ENCODE results near the gene NDUFC2. TPM values are rescaled to one million over a fixed set of nuclear protein-coding genes. Genes with fewer than 3 reads are reported as not detected.

Gene NDUFC2
- total and polyA plus RNA-seq, 2 of the 13 experiments (the other 11 are each of a cell fraction or from before 2014, with no cell fraction given): 256 to 363 TPM

GRCh38 chr11:78072455-78072854 lies 7.2 kb downstream of the NDUFC2 start (continued):
- TF ChIP-seq GPBP1L1 (CRISPR knock-in tag; IDR thresholded peaks at IDR 0.05) (no peak), DRAP1 (CRISPR knock-in tag; IDR thresholded peaks at IDR 0.05) (no peak), NFIC (IDR thresholded peaks at IDR 0.05; ENCODE audit: low read length) (no peak), FUBP1 (CRISPR knock-in tag; IDR thresholded peaks at IDR 0.05; ENCODE audit: borderline replicate concordance) (no peak), SMAD1 (CRISPR knock-in tag; IDR thresholded peaks at IDR 0.05; ENCODE audit: borderline replicate concordance, low read depth) (no peak), SOX5 (CRISPR knock-in tag; IDR thresholded peaks at IDR 0.05; ENCODE audit: borderline replicate concordance) (0 out of 2 replicates have a peak, but pooled peaks have one; percentile 10), GLMP (CRISPR knock-in tag; IDR thresholded peaks at IDR 0.05; ENCODE audit: borderline replicate concordance) (no peak), POLR2AphosphoS2 (IDR thresholded peaks at IDR 0.05; ENCODE audit: low read depth, low read length) (no peak), ARNTL (CRISPR knock-in tag; IDR thresholded peaks at IDR 0.05) (no peak), ZNF598 (CRISPR knock-in tag; IDR thresholded peaks at IDR 0.05; ENCODE audit: borderline replicate concordance) (no peak), RARA (CRISPR knock-in tag; IDR thresholded peaks at IDR 0.05) (no peak), ZFP62 (CRISPR knock-in tag; IDR thresholded peaks at IDR 0.05) (no peak), ZNF446 (CRISPR knock-in tag; IDR thresholded peaks at IDR 0.05) (no peak), HIC2 (CRISPR knock-in tag; IDR thresholded peaks at IDR 0.05; ENCODE audit: low read depth) (no peak), ZNF644 (CRISPR knock-in tag; IDR thresholded peaks at IDR 0.05; ENCODE audit: low read depth) (peak; percentile 30; the same call in 1 of the 2 replicates), TEF (CRISPR knock-in tag; IDR thresholded peaks at IDR 0.05) (no peak), NFRKB (IDR thresholded peaks at IDR 0.05) (no peak), U2AF1 (optimal IDR thresholded peaks at IDR 0.05; ENCODE audit: low read depth, low read length) (no peak), ZSCAN9 (CRISPR knock-in tag; IDR thresholded peaks at IDR 0.05; ENCODE audit: borderline replicate concordance) (no peak), ATF7-NPFF (CRISPR knock-in tag; IDR thresholded peaks at IDR 0.05; ENCODE audit: low read depth) (no peak), PAWR (CRISPR knock-in tag; IDR thresholded peaks at IDR 0.05; ENCODE audit: borderline replicate concordance) (no peak)
